ENCODE data around the gene KCNIP1.

The KCNIP1 gene

DNA sequence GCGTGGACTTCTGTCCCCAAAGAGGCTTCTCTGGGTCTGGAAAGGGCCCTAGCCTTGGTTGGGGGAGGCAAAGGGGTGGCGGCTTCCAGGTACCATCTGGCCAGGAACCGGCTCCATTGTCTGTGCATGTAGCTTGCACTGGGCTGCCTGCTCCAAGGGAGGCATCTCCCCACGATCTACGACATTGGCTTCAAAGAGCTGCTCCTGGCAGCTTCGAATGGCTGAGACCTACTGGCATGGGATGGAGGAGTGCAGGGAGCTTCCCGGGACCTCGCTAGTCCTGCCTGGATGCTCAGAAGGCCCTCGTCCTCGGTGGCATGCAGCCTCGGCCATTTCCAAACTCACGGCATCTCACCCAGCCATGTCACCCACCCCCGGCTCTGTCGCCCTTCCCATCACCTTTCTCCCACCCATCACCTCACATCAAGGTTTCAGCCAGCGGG lies 137.8 kb downstream of the KCNIP1 start:
- no peak for DNase-seq (ENCODE audit: low read depth)
- no peak overlapping the region for H3K4me3 ChIP-seq (ENCODE audit: low read depth, low read length)
- TF ChIP-seq, protein P1, sequence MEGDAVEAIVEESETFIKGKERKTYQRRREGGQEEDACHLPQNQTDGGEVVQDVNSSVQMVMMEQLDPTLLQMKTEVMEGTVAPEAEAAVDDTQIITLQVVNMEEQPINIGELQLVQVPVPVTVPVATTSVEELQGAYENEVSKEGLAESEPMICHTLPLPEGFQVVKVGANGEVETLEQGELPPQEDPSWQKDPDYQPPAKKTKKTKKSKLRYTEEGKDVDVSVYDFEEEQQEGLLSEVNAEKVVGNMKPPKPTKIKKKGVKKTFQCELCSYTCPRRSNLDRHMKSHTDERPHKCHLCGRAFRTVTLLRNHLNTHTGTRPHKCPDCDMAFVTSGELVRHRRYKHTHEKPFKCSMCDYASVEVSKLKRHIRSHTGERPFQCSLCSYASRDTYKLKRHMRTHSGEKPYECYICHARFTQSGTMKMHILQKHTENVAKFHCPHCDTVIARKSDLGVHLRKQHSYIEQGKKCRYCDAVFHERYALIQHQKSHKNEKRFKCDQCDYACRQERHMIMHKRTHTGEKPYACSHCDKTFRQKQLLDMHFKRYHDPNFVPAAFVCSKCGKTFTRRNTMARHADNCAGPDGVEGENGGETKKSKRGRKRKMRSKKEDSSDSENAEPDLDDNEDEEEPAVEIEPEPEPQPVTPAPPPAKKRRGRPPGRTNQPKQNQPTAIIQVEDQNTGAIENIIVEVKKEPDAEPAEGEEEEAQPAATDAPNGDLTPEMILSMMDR (IDR thresholded peaks at IDR 0.05; ENCODE audit: insufficient read depth, low read depth, low read length, missing control alignments), result no peak

DNA sequence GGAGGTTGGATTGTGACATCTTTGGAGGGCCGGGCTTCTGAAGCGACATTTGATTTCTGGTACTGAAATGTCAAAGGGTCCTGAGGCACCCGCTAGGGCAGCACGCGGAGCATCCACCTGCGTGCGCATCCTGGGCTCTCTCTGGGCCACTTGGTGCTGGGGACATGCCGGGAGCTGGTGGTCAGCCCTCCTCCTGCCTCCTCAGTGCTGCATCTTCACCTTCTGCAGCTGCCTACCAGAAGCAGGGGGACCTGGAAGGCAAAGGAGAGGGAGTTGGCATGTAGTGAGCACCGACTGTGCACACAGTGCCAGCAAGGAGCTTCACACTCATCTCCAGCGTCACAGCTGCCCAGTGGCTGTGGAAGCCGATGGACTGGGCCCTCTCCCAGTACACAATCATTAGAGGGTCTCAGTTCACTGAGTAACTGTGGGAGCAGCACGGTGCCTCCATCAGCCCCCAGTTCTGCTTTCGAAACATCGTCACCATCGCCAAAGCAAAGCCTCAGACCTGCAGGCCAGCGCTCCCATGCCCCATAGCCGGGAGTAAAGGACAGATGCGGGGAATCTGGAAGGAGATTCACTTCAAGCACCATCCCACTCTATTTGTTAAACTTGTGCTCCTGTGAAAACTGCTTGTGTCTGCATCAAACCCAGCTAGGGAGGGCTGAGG lies 138.4 kb downstream of the KCNIP1 start:
- no peak overlapping the region for H3K4me3 ChIP-seq (ENCODE audit: low read depth, low read length)
- no peak for DNase-seq (ENCODE audit: low read depth)
- TF ChIP-seq, protein P1 (IDR thresholded peaks at IDR 0.05; ENCODE audit: insufficient read depth, low read depth, low read length, missing control alignments), result no peak

GRCh38 chr5:170642776-170643436 lies 139.1 kb downstream of the KCNIP1 start:
- TF ChIP-seq, protein P1 (IDR thresholded peaks at IDR 0.05; ENCODE audit: insufficient read depth, low read depth, low read length, missing control alignments), result no peak
- H3K4me3 ChIP-seq (ENCODE audit: low read depth, low read length), result no peak overlapping the region
- DNase-seq (ENCODE audit: low read depth), result no peak

GRCh38 chr5:170643591-170643990 lies 139.8 kb downstream of the KCNIP1 start:
- no peak for DNase-seq (ENCODE audit: low read depth)
- no peak overlapping the region for H3K4me3 ChIP-seq (ENCODE audit: low read depth, low read length)
- TF ChIP-seq, protein P1 (IDR thresholded peaks at IDR 0.05; ENCODE audit: insufficient read depth, low read depth, low read length, missing control alignments), result no peak

DNA sequence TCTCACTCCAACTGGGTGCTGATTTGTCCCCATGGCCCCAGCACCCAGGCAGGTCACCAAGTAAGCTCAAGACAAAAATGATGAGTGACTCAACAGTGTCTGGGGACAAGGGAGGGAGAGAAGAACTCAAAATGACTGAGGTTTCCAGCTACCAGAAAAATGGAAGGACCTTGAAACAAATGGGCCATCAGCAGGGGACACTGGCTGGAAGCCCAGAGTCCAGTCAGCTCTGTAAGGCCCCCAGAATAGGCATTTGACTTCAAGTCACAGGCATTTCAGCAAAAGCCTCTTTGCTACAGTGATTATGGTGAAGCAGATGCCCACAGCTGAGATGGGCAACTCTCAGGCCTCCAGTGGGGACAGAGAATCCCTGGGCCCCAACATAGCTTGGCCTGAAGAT lies 140.7 kb downstream of the KCNIP1 start:
- H3K4me3 ChIP-seq (ENCODE audit: low read depth, low read length), result no peak overlapping the region
- no peak for DNase-seq (ENCODE audit: low read depth)
- TF ChIP-seq, protein P1 (IDR thresholded peaks at IDR 0.05; ENCODE audit: insufficient read depth, low read depth, low read length, missing control alignments), result no peak

DNA sequence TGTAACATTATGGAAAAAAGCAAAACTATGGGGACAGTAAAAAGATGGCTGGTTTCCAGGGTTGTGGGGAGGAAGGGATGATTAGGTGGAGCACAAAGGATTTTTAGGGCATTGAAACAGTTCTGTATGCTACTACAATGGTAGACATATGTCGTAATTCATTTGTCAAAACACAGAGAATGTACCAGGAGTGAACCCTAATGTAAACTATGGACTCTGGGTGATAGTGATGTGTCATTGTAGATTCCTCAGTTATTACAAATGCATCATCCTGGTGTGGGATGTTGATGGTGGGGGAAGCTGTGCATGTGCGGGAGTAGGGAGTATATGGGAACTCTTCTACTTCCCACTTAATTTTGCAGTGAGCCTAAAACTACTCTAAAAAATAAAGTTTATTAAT lies 144.7 kb downstream of the KCNIP1 start:
- no peak for DNase-seq (ENCODE audit: low read depth)
- TF ChIP-seq, protein P1 (IDR thresholded peaks at IDR 0.05; ENCODE audit: insufficient read depth, low read depth, low read length, missing control alignments), result no peak
- H3K4me3 ChIP-seq (ENCODE audit: low read depth, low read length), result no peak overlapping the region

Measured in GM12865 (cell line).